ENCODE results near the gene HJURP.
"Not testable (repeated sequence)": the region's sequence is repeated elsewhere in the genome, so short reads cannot be mapped to it uniquely, and the experiment has no call there.

HJURP gene, protein sequence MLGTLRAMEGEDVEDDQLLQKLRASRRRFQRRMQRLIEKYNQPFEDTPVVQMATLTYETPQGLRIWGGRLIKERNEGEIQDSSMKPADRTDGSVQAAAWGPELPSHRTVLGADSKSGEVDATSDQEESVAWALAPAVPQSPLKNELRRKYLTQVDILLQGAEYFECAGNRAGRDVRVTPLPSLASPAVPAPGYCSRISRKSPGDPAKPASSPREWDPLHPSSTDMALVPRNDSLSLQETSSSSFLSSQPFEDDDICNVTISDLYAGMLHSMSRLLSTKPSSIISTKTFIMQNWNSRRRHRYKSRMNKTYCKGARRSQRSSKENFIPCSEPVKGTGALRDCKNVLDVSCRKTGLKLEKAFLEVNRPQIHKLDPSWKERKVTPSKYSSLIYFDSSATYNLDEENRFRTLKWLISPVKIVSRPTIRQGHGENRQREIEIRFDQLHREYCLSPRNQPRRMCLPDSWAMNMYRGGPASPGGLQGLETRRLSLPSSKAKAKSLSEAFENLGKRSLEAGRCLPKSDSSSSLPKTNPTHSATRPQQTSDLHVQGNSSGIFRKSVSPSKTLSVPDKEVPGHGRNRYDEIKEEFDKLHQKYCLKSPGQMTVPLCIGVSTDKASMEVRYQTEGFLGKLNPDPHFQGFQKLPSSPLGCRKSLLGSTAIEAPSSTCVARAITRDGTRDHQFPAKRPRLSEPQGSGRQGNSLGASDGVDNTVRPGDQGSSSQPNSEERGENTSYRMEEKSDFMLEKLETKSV

DNA sequence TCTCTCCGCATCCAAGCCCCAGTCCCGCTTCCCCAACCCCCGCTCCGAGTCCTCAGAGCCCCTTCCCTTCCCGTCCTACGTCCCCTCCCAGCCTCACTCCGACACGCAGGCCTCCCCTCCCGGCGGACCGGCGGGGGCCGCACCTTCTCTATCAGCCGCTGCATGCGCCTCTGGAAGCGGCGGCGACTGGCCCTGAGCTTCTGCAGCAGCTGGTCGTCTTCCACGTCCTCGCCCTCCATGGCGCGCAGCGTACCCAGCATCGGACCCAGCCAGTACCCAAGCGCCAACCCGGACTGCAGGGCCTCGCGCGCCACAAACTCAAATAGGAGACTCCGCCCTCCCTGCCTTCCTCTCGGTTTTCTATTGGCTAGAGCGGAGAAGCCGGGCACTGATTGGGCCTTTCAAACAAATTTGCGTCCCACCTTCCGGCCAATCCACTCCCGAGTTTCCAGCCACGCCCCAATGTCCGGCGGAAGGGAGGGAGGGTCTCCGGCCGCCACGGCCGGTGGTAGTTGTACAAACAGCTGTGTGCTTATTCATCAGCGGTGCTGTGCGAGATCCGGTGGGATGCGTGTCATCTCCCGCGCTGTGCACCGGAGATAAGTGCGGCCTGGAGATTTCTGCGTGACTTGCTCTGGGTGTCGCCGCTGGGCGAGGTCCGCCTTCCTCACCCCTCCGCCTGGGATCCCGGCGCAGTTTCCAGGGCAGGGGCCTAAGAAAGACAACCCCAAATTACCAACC, at the start of gene HJURP:
Gene HJURP (minus strand): TSS at position 295 of the 741 bp plus-strand sequence. CDS start 35 bp downstream, at position 260.
- Histone ChIP-seq H3K36me3 (ENCODE audit: control insufficient read depth in 2 of 2, insufficient read depth in 2 of 2, low read length in 2 of 2) (no peaks in the 10 kb centered on the region), H3K9ac (ENCODE audit: low read depth in 1 of 2, low read length in 2 of 2) (peak within 1 kb of the TSS; percentile 63 to 66), H3K4me3 (ENCODE audit: low read length in 2 of 2) (peak within 1 kb of the TSS; percentile 79 to 90), H3K4me1 (ENCODE audit: control insufficient read depth in 2 of 2, insufficient read depth in 2 of 2, low read length in 2 of 2) (peaks cover 8 to 12% of the 10 kb centered on the region in 2 donors), H3K27ac (ENCODE audit: low read depth in 2 of 2, low read length in 2 of 2) (peak within 1 kb of the TSS; percentile 7 to 50), H3K27me3 (ENCODE audit: control insufficient read depth in 2 of 2, insufficient read depth in 2 of 2, low read length in 2 of 2) (no peaks in the 10 kb centered on the region), H3K9me3 (ENCODE audit: control insufficient read depth in 2 of 2, low read length in 2 of 2) (no peaks in the 10 kb centered on the region)

DNA sequence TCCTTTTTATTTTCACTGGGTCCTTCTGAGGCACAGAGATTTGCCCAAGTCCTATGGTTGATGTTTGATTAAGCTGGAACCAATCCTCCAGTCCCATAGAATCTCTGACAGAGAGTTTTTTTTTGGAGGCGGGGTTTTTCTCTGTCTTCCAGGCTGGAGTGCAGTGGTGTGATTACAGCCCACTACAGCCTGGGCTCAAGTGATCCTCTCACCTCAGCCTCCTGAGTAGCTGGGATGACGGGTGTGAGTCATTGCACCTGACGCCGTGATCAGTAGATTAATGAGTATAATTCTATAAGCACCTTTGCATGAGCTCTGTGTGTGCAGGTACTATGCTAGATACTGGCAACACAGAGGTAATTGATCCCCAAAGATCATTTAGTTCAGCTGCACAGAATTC, 47.5 kb upstream of the HJURP start:
- Histone ChIP-seq H3K36me3 (ENCODE audit: control insufficient read depth in 2 of 2, insufficient read depth in 2 of 2, low read length in 2 of 2) (no peaks in the 10 kb centered on the region), H3K9me3 (ENCODE audit: control insufficient read depth in 2 of 2, low read length in 2 of 2) (no peaks in the 10 kb centered on the region), H3K27ac (ENCODE audit: low read depth in 2 of 2, low read length in 2 of 2) (no peak overlapping the region), H3K27me3 (ENCODE audit: control insufficient read depth in 2 of 2, insufficient read depth in 2 of 2, low read length in 2 of 2) (peaks cover 0 to 5% of the 10 kb centered on the region in 2 donors), H3K4me1 (ENCODE audit: control insufficient read depth in 2 of 2, insufficient read depth in 2 of 2, low read length in 2 of 2) (no peaks in the 10 kb centered on the region), H3K4me3 (ENCODE audit: low read length in 2 of 2) (no peak overlapping the region), H3K9ac (ENCODE audit: low read depth in 1 of 2, low read length in 2 of 2) (no peak overlapping the region)

DNA sequence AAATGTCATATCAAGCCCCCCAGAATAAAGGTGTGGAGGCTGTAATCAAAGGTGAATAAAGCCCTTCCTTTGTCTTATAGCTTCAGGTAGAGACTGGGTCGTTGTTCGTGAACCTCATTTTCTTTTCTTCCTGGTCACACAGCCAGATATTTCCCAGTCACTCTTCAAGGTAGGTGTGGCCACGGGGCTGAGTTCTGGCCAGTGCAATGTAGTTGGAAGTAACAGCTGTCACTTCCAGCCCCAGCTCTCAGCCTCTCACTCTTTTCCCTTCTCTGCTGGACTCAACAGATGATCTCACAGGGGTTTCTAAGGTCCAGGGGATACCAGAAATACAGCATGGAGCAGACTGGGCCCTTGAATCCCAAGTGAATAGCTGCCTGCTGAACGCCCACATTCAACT, 47.0 kb upstream of the HJURP start:
- Histone ChIP-seq H3K27ac (ENCODE audit: low read depth in 2 of 2, low read length in 2 of 2) (no peak overlapping the region), H3K9ac (ENCODE audit: low read depth in 1 of 2, low read length in 2 of 2) (no peak overlapping the region), H3K27me3 (ENCODE audit: control insufficient read depth in 2 of 2, insufficient read depth in 2 of 2, low read length in 2 of 2) (peaks cover 0 to 5% of the 10 kb centered on the region in 2 donors), H3K9me3 (ENCODE audit: control insufficient read depth in 2 of 2, low read length in 2 of 2) (no peaks in the 10 kb centered on the region), H3K4me1 (ENCODE audit: control insufficient read depth in 2 of 2, insufficient read depth in 2 of 2, low read length in 2 of 2) (no peaks in the 10 kb centered on the region), H3K36me3 (ENCODE audit: control insufficient read depth in 2 of 2, insufficient read depth in 2 of 2, low read length in 2 of 2) (no peaks in the 10 kb centered on the region), H3K4me3 (ENCODE audit: low read length in 2 of 2) (no peak overlapping the region)

DNA sequence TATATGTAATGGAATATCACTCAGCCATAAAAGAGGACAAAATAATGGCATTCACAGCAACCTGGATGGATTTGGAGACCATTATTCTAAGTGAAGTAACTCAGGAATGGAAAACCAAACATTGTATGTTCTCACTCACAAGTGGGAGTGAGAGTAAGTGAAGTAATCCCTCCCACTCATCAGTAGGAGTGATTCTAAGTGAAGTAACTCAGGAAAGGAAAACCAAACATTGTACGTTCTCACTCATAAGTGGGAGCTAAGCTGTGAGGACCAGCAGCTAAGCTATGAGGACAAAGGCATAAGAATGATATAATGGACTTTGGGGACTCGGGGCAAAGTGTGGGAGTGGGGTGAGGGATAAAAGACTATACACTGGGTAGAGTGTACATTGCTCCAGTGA, 41.9 kb upstream of the HJURP start:
- not testable (repeated sequence) for H3K27ac ChIP-seq (ENCODE audit: low read depth in 2 of 2, low read length in 2 of 2); H3K4me1 ChIP-seq (ENCODE audit: control insufficient read depth in 2 of 2, insufficient read depth in 2 of 2, low read length in 2 of 2); H3K36me3 ChIP-seq (ENCODE audit: control insufficient read depth in 2 of 2, insufficient read depth in 2 of 2, low read length in 2 of 2); H3K9ac ChIP-seq (ENCODE audit: low read depth in 1 of 2, low read length in 2 of 2); H3K4me3 ChIP-seq (ENCODE audit: low read length in 2 of 2); H3K9me3 ChIP-seq (ENCODE audit: control insufficient read depth in 2 of 2, low read length in 2 of 2); H3K27me3 ChIP-seq (ENCODE audit: control insufficient read depth in 2 of 2, insufficient read depth in 2 of 2, low read length in 2 of 2)

DNA sequence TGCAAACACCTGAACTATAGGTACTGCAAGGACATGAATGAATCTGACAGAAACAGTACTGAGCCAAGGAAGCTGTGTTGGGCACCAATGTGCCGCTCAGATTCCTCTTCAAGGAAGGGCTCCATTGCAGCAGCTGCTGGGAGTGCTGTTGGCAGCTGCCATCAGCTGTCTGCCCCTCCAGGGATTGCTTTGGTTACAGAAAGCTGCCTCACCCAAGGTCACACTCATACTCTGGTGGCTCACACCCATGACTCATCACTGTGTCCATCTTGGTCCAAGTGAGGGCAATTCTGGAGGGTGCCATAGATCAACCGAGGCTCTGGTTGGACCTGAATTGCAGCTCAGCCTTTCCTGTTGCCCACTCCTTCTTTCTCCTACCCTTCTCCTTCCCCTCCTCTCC, 38.5 kb upstream of the HJURP start:
- Histone ChIP-seq H3K36me3 (ENCODE audit: control insufficient read depth in 2 of 2, insufficient read depth in 2 of 2, low read length in 2 of 2) (no peaks in the 10 kb centered on the region), H3K4me3 (ENCODE audit: low read length in 2 of 2) (no peak overlapping the region), H3K27me3 (ENCODE audit: control insufficient read depth in 2 of 2, insufficient read depth in 2 of 2, low read length in 2 of 2) (peaks cover 0 to 4% of the 10 kb centered on the region in 2 donors), H3K9me3 (ENCODE audit: control insufficient read depth in 2 of 2, low read length in 2 of 2) (no peaks in the 10 kb centered on the region), H3K4me1 (ENCODE audit: control insufficient read depth in 2 of 2, insufficient read depth in 2 of 2, low read length in 2 of 2) (no peaks in the 10 kb centered on the region), H3K27ac (ENCODE audit: low read depth in 2 of 2, low read length in 2 of 2) (no peak overlapping the region), H3K9ac (ENCODE audit: low read depth in 1 of 2, low read length in 2 of 2) (no peak overlapping the region)

DNA sequence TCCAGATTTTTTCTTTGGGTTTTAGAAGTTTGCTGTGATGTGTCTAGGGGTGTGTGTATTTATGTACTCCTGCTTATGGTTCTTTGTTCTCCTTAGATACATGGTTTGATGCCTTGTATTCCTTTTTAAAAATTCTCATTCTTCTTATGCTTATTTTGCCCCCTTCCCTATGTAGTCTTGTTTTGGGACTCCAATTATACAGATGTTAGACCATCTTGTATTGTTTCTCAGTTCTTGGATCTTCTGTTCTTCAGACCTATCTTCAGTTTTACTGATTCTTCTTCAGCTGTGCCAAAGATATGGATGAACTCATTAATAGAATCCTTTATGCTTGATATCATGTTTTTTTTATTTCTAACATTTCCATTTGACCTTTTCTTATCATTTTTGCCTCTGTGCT, 28.0 kb upstream of the HJURP start:
- Histone ChIP-seq H3K4me1 (ENCODE audit: control insufficient read depth in 2 of 2, insufficient read depth in 2 of 2, low read length in 2 of 2) (no peaks in the 10 kb centered on the region), H3K27me3 (ENCODE audit: control insufficient read depth in 2 of 2, insufficient read depth in 2 of 2, low read length in 2 of 2) (no peaks in the 10 kb centered on the region)

DNA sequence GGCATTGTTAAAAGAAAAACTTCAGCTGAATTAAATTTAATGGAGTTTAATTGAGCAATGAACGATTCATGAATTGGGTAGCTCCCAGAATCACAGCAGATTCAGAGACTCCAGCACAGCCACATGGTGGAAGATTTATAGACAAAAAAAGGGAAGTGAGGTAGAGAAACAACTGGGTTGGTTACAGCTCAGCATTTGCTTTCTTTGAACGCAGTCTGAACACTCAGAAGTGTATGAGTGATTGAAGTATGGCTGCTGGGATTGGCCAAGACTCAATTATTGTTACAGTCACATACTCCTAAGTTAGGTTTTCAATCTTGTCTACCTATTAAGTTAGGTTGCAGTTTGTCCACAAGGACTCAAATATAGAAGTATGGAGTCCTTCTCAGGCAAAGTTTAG, 17.8 kb upstream of the HJURP start:
- not testable (repeated sequence) for H3K27me3 ChIP-seq (ENCODE audit: control insufficient read depth in 2 of 2, insufficient read depth in 2 of 2, low read length in 2 of 2); H3K4me3 ChIP-seq (ENCODE audit: low read length in 2 of 2); H3K4me1 ChIP-seq (ENCODE audit: control insufficient read depth in 2 of 2, insufficient read depth in 2 of 2, low read length in 2 of 2); H3K9ac ChIP-seq (ENCODE audit: low read depth in 1 of 2, low read length in 2 of 2); H3K27ac ChIP-seq (ENCODE audit: low read depth in 2 of 2, low read length in 2 of 2); H3K9me3 ChIP-seq (ENCODE audit: control insufficient read depth in 2 of 2, low read length in 2 of 2); H3K36me3 ChIP-seq (ENCODE audit: control insufficient read depth in 2 of 2, insufficient read depth in 2 of 2, low read length in 2 of 2)

More for the DNA sequence above, 28.0 kb upstream of the HJURP start:
- H3K9ac ChIP-seq (ENCODE audit: low read depth in 1 of 2, low read length in 2 of 2): no peak overlapping the region
- H3K36me3 ChIP-seq (ENCODE audit: control insufficient read depth in 2 of 2, insufficient read depth in 2 of 2, low read length in 2 of 2): no peaks in the 10 kb centered on the region
- no peak overlapping the region for H3K27ac ChIP-seq (ENCODE audit: low read depth in 2 of 2, low read length in 2 of 2)
- peaks cover 6 to 7% of the 10 kb centered on the region in 2 donors for H3K9me3 ChIP-seq (ENCODE audit: control insufficient read depth in 2 of 2, low read length in 2 of 2)
- H3K4me3 ChIP-seq (ENCODE audit: low read length in 2 of 2): no peak overlapping the region

DNA sequence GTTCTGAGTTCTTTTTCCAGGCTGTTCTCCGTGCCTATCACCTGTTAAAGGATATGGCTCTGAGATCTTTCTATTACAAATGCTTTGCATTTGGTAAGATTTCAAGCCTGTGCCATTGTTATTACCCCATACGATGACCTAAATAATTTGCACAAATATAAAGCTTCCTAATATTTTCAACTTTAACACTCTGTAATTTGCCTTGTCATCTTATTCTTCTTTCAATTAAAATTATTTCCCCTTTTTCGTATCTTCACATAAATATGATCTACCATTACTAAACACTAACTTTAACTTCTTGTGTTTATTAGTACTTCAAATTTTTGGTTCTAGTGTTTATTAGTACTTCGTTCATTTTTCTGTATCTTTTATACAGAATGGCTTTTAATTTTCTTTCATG, 17.1 kb upstream of the HJURP start:
- Histone ChIP-seq H3K36me3 (ENCODE audit: control insufficient read depth in 2 of 2, insufficient read depth in 2 of 2, low read length in 2 of 2) (no peaks in the 10 kb centered on the region), H3K27ac (ENCODE audit: low read depth in 2 of 2, low read length in 2 of 2) (no peak overlapping the region), H3K4me3 (ENCODE audit: low read length in 2 of 2) (no peak overlapping the region), H3K4me1 (ENCODE audit: control insufficient read depth in 2 of 2, insufficient read depth in 2 of 2, low read length in 2 of 2) (no peaks in the 10 kb centered on the region), H3K27me3 (ENCODE audit: control insufficient read depth in 2 of 2, insufficient read depth in 2 of 2, low read length in 2 of 2) (peaks cover 3 to 9% of the 10 kb centered on the region in 2 donors), H3K9me3 (ENCODE audit: control insufficient read depth in 2 of 2, low read length in 2 of 2) (no peaks in the 10 kb centered on the region), H3K9ac (ENCODE audit: low read depth in 1 of 2, low read length in 2 of 2) (no peak overlapping the region)

DNA sequence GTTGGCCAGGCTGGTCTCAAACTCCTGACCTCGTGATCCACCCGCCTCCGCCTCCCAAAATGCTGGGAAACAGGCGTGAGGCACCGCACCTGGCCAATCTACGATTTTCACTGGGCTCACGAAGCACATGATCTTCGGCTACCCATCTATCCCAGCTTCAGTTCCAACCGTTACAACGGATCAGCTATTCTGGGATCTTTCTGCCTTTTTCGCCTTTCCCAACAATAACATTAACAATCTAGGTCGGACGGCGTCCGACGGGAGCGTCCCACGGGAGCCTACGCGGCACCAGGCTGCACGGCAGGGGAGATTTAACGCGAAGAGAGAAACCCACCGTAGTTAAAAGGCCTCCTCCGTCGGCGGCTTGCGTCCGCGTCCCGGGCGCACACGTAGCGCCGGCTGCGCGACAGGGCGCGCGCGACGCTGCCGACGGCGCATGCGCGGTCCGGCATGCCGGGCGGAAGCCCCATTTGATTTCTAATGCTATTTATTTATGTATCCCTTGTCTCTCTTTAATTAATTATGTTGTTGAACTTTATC, 13.7 kb upstream of the HJURP start, which contains the start of gene MSL3B:
Gene MSL3B (minus strand): TSS at position 394 of the 540 bp plus-strand sequence.
- Histone ChIP-seq H3K4me1 (ENCODE audit: control insufficient read depth in 2 of 2, insufficient read depth in 2 of 2, low read length in 2 of 2) (no peaks in the 10 kb centered on the region), H3K27ac (ENCODE audit: low read depth in 2 of 2, low read length in 2 of 2) (peak within 1 kb of the TSS in 1 of 2 donors; percentile 29), H3K9ac (ENCODE audit: low read depth in 1 of 2, low read length in 2 of 2) (peak within 1 kb of the TSS; percentile 34 to 77), H3K4me3 (ENCODE audit: low read length in 2 of 2) (peak within 1 kb of the TSS; percentile 77 to 89), H3K36me3 (ENCODE audit: control insufficient read depth in 2 of 2, insufficient read depth in 2 of 2, low read length in 2 of 2) (no peaks in the 10 kb centered on the region), H3K9me3 (ENCODE audit: control insufficient read depth in 2 of 2, low read length in 2 of 2) (no peaks in the 10 kb centered on the region), H3K27me3 (ENCODE audit: control insufficient read depth in 2 of 2, insufficient read depth in 2 of 2, low read length in 2 of 2) (peaks cover 3 to 6% of the 10 kb centered on the region in 2 donors)

Measured in mucosa of rectum (tissue), 2 donors.